Left ventricle myocardium inferior (tissue), 1 donor: Measurements from ENCODE around the gene CFAP119. TPM values are rescaled to one million over a fixed set of nuclear protein-coding genes. Genes with fewer than 3 reads are reported as not detected.

Source experiments
- DNase-seq: peaks from one replicate; pipeline ENCODE4 v3.0.0-alpha.2; 2020
- H3K27ac ChIP-seq: fragments of 200-600 bp; replicated peaks from 2 replicates; pipeline ENCODE4 v1.8.0; 2021
- H3K27me3 ChIP-seq: fragments of 200-600 bp; 2 replicates; pipeline ENCODE4 v1.8.0; 2021; ENCODE audit warnings: low read depth
- H3K36me3 ChIP-seq: fragments of 200-600 bp; 2 replicates; pipeline ENCODE4 v1.8.0; 2021
- H3K4me1 ChIP-seq: fragments of 200-600 bp; 2 replicates; pipeline ENCODE4 v1.8.0; 2021
- H3K4me3 ChIP-seq: fragments of 200-600 bp; 2 replicates; pipeline ENCODE4 v1.8.0; 2021; ENCODE audit warnings: mild to moderate bottlenecking, moderate library complexity
- H3K9me3 ChIP-seq: fragments of 200-600 bp; replicated peaks from 2 replicates; pipeline ENCODE4 v1.8.0; 2021
- intact Hi-C: fragments of 100-400 bp; cut with micrococcal nuclease; formaldehyde crosslinking; loops from one replicate; pipeline ENCODE4 v1.11.0; 2022
- total RNA-seq: library from RNA; stranded (reverse); fragmentation: NEBNext Ultra II Directional; extraction: Animal tissue kit (Norgen Biotek cat#: 25700); gene quantifications from one replicate; pipeline ENCODE4 v1.2.1, GENCODE V29; 2021
- TF ChIP-seq, protein P1 (sequence below): fragments of 200-600 bp; IDR thresholded peaks from 2 replicates; pipeline ENCODE4 v1.8.0; 2021; ENCODE audit warnings: antibody characterized with exemption, mild to moderate bottlenecking, borderline replicate concordance
- donor health status: DM: no; HTN: yes; CAD: no; lungs with severe emphysema.

The CFAP119 gene
- total RNA-seq, 1 donor from 2014 or later: 0.69 TPM

DNA sequence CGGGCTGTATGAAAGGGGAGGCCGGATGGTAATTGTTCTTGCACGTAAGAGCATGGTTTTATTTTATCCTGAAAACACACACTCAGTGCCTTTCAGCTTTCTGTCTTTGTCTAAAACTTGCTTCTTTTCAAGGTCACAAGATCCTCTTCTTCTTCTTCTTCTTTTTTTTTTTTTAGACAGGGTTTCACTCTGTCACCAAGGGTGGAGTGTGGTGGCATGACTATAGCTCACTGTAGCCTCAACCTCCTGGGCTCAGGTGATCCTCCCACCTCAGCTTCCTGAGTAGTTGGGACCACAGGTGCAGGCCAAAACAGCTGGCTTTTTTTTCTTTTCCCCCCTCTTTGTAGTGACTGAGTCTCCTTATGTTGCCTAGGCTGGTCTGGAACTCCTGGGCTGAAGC, 41.1 kb upstream of the CFAP119 start:
- Histone ChIP-seq H3K27ac (no peak overlapping the region), H3K4me1 (peaks cover 26% of the 10 kb centered on the region), H3K9me3 (no peaks in the 10 kb centered on the region), H3K36me3 (no peaks in the 10 kb centered on the region), H3K27me3 (no peaks in the 10 kb centered on the region), H3K4me3 (no peak overlapping the region)
- intact Hi-C loops: no loop called here
- DNase-seq: no peak
- TF ChIP-seq, protein P1, sequence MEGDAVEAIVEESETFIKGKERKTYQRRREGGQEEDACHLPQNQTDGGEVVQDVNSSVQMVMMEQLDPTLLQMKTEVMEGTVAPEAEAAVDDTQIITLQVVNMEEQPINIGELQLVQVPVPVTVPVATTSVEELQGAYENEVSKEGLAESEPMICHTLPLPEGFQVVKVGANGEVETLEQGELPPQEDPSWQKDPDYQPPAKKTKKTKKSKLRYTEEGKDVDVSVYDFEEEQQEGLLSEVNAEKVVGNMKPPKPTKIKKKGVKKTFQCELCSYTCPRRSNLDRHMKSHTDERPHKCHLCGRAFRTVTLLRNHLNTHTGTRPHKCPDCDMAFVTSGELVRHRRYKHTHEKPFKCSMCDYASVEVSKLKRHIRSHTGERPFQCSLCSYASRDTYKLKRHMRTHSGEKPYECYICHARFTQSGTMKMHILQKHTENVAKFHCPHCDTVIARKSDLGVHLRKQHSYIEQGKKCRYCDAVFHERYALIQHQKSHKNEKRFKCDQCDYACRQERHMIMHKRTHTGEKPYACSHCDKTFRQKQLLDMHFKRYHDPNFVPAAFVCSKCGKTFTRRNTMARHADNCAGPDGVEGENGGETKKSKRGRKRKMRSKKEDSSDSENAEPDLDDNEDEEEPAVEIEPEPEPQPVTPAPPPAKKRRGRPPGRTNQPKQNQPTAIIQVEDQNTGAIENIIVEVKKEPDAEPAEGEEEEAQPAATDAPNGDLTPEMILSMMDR: no peak

DNA sequence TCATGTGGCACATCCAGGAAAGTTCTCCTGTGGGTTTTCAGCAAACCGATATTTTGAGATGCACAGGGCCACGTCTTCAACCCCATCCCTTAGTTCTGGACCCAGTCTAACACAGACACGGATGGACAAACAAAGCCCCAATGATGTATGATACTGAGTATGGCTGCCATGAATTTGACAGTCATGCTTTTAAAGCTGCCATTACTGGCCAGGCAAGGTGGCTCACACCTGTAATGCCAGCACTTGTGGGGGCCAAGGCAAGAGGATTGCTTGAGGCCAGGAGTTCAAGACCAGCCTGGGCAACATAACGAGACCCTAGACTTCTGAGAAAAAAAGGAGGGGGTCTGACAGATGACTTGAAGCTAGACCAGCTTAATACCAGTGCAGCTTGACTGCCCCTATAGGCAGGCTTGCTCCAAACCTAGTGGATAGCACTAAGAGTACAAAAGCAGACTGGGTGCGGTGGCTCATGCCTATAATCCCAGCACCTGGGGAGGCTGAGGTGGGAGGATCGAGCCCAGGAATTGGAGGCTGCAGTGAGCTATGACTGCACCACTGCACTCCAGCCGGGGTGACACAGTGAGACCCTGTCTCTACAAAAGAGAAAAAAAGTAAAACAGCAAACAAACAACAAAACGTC, 35.9 kb upstream of the CFAP119 start:
- Histone ChIP-seq H3K27me3 (no peaks in the 10 kb centered on the region), H3K4me3 (no peak overlapping the region), H3K9me3 (no peaks in the 10 kb centered on the region), H3K27ac (peak overlapping the region; percentile 16), H3K36me3 (no peaks in the 10 kb centered on the region), H3K4me1 (no peaks in the 10 kb centered on the region)
- intact Hi-C loops: no loop called here
- TF ChIP-seq, protein P1: no peak
- DNase-seq: no peak

GRCh38 chr16:30794634-30795033, 32.8 kb upstream of the CFAP119 start:
- no peak overlapping the region for H3K27ac ChIP-seq
- H3K4me1 ChIP-seq: no peaks in the 10 kb centered on the region
- intact Hi-C loops: no loop called here
- H3K27me3 ChIP-seq: no peaks in the 10 kb centered on the region
- H3K36me3 ChIP-seq: no peaks in the 10 kb centered on the region
- no peak for DNase-seq
- no peaks in the 10 kb centered on the region for H3K9me3 ChIP-seq
- TF ChIP-seq, protein P1: no peak
- no peak overlapping the region for H3K4me3 ChIP-seq

- Histone ChIP-seq H3K27me3 (no peaks in the 10 kb centered on the region), H3K36me3 (no peaks in the 10 kb centered on the region), H3K27ac (no peak overlapping the region), H3K4me1 (no peaks in the 10 kb centered on the region), H3K9me3 (no peaks in the 10 kb centered on the region), H3K4me3 (no peak overlapping the region)
- DNase-seq: no peak
- intact Hi-C loops: no loop called here
- TF ChIP-seq, protein P1: no peak
These were observed 31.7 kb upstream of the CFAP119 start for GRCh38 chr16:30793508-30794069.

GRCh38 chr16:30787613-30788378, 25.9 kb upstream of the CFAP119 start:
- intact Hi-C loops: no loop called here
- H3K4me1 ChIP-seq: peaks cover 39% of the 10 kb centered on the region
- H3K9me3 ChIP-seq: no peaks in the 10 kb centered on the region
- peak overlapping the region; percentile 94 for H3K27ac ChIP-seq
- H3K4me3 ChIP-seq: peak overlapping the region; percentile 86
- no peaks in the 10 kb centered on the region for H3K27me3 ChIP-seq
- H3K36me3 ChIP-seq: peaks cover 15% of the 10 kb centered on the region
- DNase-seq: no peak
- TF ChIP-seq, protein P1: no peak
